Skeletal muscle tissue (tissue), 4 donors: ENCODE data around the gene HS3ST3B1. TPM values are rescaled to one million over a fixed set of nuclear protein-coding genes. Genes with fewer than 3 reads are reported as not detected.

ENCODE experiments used
- H3K27ac ChIP-seq: one replicate; pipeline ENCODE4 v1.7.0; 2013; ENCODE audit warnings: mild to moderate bottlenecking, low read depth, low read length, inconsistent platforms
- H3K27me3 ChIP-seq, 3 donors: one replicate each; pipeline ENCODE4 v1.7.0; 2013; ENCODE audit warnings: low read length in 3 of 3; ENCODE audit not compliant: control insufficient read depth in 3 of 3, insufficient read depth in 3 of 3
- H3K36me3 ChIP-seq, 3 donors: one replicate each; pipeline ENCODE4 v1.7.0; 2013; ENCODE audit warnings: low read length in 3 of 3; ENCODE audit not compliant: control insufficient read depth in 3 of 3, insufficient read depth in 3 of 3
- H3K4me1 ChIP-seq, 3 donors: one replicate each; pipeline ENCODE4 v1.7.0; 2013; ENCODE audit warnings: low read length in 3 of 3, mild to moderate bottlenecking in 3 of 3; ENCODE audit not compliant: control insufficient read depth in 3 of 3, insufficient read depth in 3 of 3
- H3K4me3 ChIP-seq, 3 donors: one replicate each; pipeline ENCODE4 v1.7.0; 2013; ENCODE audit warnings: low read length in 3 of 3
- H3K9ac ChIP-seq, 3 donors: one replicate each; pipeline ENCODE4 v1.7.0; 2013; ENCODE audit warnings: low read length in 3 of 3, mild to moderate bottlenecking in 3 of 3, moderate library complexity in 2 of 3, low read depth in 1 of 3
- H3K9me3 ChIP-seq, 3 donors: one replicate each; pipeline ENCODE4 v1.7.0; 2013; ENCODE audit warnings: low read length in 3 of 3; ENCODE audit not compliant: control insufficient read depth in 3 of 3
- total RNA-seq: library from RNA; depleted of rRNA; stranded (reverse); fragments of >200 nt; gene quantifications from one replicate; pipeline ENCODE4 v1.2.3, GENCODE V29; 2014
- donor health status: Osteomylitis.

HS3ST3B1 gene
- total RNA-seq, 1 donor from 2014 or later: 2.6 TPM

DNA sequence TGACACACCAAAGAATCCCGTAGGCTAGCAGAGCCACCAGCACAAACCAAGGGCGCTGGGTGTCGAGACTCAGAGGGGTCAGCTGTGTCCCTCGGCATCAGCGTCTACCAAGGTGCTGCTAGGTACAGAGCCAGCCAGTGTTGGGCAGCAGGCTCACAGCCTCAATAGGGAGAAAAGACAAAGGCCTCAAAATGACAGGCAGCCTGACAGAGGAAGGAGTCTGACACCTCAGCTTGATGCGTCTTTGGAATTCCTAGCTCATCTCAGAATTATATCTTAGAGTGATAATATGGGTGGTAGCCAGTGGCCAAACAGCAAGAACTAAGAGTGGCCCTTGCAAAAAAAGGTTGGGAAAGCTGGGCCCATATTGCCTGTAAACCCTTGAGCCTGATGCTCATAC, 45.9 kb downstream of the HS3ST3B1 start:
- Histone ChIP-seq H3K36me3 (no peaks in the 10 kb centered on the region), H3K9ac (no peak overlapping the region), H3K4me1 (no peaks in the 10 kb centered on the region), H3K9me3 (no peaks in the 10 kb centered on the region), H3K27ac (no peak overlapping the region), H3K4me3 (no peak overlapping the region), H3K27me3 (no peaks in the 10 kb centered on the region)

DNA sequence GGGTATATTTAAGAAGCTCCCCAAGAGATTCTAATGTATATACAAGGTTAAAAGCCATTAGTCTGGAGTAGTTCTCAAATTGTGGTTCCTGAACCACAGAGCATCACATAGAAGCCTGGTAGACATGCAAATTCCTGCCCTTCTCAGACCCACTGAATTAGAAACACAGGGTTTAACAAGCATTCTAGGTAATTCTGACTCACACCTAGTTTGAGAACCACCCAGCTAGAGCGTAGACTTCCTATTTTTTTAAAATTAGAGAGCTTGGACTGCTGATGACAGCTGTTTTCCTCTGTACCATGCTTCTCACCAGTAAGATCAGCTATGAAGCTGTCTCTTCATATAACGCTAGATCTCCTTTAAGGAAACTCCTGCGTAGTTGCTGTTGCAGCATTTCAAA, 50.6 kb downstream of the HS3ST3B1 start:
- H3K4me1 ChIP-seq: no peaks in the 10 kb centered on the region
- no peak overlapping the region for H3K4me3 ChIP-seq
- H3K36me3 ChIP-seq: no peaks in the 10 kb centered on the region
- no peak overlapping the region for H3K27ac ChIP-seq
- H3K27me3 ChIP-seq: peaks cover 0 to 5% (median 0%) of the 10 kb centered on the region in 3 donors
- H3K9me3 ChIP-seq: no peaks in the 10 kb centered on the region
- H3K9ac ChIP-seq: no peak overlapping the region

DNA sequence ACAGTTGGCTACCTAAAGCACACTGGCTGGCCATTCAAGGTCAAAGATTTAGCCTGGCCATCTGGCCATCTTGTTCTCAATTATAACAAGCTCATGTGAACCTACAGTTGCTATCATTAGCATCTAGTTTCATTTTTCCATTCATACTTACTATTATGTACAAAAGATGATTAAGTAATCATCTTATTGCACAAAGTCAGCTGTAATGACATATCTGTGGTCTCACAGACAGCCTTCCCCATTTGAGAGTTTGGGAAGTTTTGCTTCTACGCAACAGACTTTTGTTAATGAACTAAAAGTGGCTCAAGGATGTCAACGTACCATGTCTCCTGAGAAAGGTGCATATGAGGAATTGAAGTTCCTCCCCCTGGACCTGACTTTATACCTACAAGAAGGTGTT, 51.3 kb downstream of the HS3ST3B1 start:
- Histone ChIP-seq H3K4me1 (no peaks in the 10 kb centered on the region), H3K9me3 (no peaks in the 10 kb centered on the region), H3K27ac (no peak overlapping the region), H3K4me3 (no peak overlapping the region), H3K9ac (no peak overlapping the region), H3K27me3 (peaks cover 0 to 5% (median 0%) of the 10 kb centered on the region in 3 donors), H3K36me3 (no peaks in the 10 kb centered on the region)

DNA sequence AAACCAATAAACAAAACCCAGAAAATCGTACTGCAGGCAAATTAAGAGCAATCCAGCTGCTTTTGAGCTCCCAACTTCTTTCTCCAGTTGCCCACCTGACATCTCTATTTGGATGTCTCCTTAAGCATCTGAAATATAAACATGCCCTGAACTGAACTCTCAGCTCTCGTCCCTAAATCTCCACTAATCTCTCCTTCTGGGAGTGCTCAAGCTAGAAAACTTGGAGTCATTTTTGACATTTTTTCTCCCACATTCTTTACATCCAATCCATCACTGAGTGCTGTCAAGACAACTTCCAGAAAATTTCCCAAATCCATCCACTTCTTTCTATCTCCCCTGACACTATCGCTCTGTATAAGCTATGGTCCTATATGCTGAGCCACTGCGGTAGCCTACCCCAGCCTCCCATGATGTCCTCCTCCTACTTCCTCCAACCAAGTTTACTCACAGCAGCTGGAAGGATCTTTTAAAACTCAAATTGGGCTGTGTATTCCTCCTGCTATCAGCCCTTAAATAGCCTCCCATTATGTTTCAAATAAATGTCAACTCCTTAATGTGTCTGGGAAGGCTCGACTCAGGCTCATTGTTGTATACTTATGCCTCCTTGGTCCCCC, 53.1 kb downstream of the HS3ST3B1 start:
- no peaks in the 10 kb centered on the region for H3K4me1 ChIP-seq
- H3K36me3 ChIP-seq: no peaks in the 10 kb centered on the region
- H3K27ac ChIP-seq: no peak overlapping the region
- H3K9me3 ChIP-seq: no peaks in the 10 kb centered on the region
- H3K9ac ChIP-seq: no peak overlapping the region
- no peak overlapping the region for H3K4me3 ChIP-seq
- peaks cover 0 to 5% (median 0%) of the 10 kb centered on the region in 3 donors for H3K27me3 ChIP-seq

DNA sequence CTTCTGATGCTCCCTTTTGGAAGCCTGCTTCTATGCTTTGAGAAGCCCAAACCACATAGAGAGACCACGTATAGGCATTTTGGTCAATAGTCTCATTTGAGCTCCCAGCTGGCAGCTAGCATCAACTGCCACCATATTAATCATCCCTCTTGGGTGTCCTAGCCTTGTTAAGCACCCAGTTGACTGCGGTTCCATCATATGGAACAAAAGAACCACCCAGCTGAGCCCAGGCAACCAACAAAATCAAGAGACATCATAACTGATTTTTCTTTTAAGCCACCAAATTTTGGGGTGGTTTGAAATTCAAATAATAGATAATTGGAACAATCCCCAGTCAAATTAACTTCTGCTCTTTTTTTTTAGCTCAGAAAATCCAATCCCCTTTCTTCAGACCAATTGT, 53.9 kb downstream of the HS3ST3B1 start:
- H3K27ac ChIP-seq: no peak overlapping the region
- H3K4me1 ChIP-seq: no peaks in the 10 kb centered on the region
- H3K27me3 ChIP-seq: peaks cover 0 to 5% (median 0%) of the 10 kb centered on the region in 3 donors
- no peaks in the 10 kb centered on the region for H3K36me3 ChIP-seq
- H3K9ac ChIP-seq: no peak overlapping the region
- H3K4me3 ChIP-seq: no peak overlapping the region
- H3K9me3 ChIP-seq: no peaks in the 10 kb centered on the region

DNA sequence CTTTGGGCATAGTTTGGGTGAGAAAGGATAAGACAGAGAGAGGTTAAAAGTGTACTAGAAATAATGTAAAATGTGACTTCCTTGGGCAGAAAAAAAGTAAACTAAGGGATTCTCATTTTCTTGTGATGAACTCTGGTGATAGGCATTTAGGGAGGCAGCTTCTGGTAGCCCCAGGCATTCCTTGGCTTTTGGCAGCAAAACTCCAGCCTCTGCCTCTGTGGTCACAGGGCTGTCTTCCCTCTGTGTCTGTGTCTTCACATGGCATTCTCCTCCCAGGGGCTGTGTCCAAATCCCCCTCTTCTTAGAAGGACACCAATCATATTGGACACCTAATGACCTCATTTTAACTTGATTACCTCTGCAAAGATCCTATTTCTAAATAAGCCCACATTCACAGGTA, 54.7 kb downstream of the HS3ST3B1 start:
- no peak overlapping the region for H3K9ac ChIP-seq
- H3K4me1 ChIP-seq: no peaks in the 10 kb centered on the region
- H3K36me3 ChIP-seq: no peaks in the 10 kb centered on the region
- H3K27ac ChIP-seq: no peak overlapping the region
- no peak overlapping the region for H3K4me3 ChIP-seq
- H3K27me3 ChIP-seq: peaks cover 0 to 5% (median 0%) of the 10 kb centered on the region in 3 donors
- no peaks in the 10 kb centered on the region for H3K9me3 ChIP-seq

DNA sequence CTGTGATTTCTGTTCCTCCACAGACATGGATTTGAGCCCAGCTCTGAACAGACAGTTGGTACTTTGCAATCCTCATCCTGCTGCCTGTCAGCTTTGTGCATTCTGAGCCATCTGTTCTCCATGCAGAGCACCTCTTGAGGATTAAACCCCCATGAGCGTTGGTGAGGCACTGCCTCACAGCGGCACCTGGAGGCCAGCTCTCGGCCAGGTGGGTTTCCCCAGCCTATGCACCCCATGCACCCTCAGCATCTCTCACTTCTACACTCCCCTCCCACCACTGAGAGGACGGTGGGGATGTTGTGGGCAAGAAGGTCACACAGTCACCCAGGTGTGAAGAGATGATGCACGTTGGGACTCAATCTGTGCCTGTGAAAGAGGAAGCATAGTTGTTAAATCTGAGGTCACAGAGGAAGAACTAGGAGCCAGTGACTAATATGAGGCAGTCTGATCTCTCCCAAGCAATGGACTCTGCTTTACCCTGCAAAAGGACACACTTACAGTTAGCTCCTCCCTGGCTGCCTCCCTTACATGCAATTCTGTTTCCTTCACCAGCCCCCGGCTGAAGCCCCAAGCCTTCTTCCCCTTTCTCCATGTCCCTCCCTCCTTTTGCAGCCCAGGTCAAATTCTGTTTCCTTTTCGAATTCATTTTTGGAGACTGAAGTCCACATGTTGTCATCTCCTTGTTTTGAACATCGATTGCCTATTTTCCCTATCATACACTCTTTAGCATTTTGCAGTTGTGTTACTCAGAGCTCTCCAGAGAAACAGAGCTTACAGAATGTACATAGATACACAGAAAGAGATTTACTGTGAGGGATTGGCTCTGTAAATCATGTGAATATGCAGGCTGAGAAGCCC, 58.5 kb downstream of the HS3ST3B1 start:
- H3K27ac ChIP-seq: no peak overlapping the region
- no peak overlapping the region for H3K4me3 ChIP-seq
- no peak overlapping the region for H3K9ac ChIP-seq
- H3K4me1 ChIP-seq: no peaks in the 10 kb centered on the region
- H3K9me3 ChIP-seq: no peaks in the 10 kb centered on the region
- H3K27me3 ChIP-seq: peaks cover 0 to 4% (median 0%) of the 10 kb centered on the region in 3 donors
- H3K36me3 ChIP-seq: no peaks in the 10 kb centered on the region

DNA sequence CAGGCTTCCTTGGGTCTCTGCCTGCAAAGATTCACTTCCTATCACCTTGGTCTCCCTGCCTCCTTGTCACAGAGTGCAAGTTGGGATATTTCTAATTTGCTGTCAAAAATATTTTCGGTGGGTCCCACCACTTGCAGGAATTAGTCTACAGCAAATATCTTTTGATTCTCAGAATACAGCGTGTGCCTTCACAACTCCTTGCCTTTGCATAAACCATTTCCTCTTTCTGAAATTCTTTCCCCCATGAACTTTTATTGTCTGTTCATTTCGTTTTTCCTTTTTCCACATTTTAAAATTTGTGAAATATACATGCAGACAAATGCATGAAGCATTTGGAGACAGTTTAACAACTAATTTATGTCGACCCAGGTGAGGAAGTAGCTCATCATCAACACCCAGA, 60.0 kb downstream of the HS3ST3B1 start:
- Histone ChIP-seq H3K9ac (no peak overlapping the region), H3K4me3 (no peak overlapping the region), H3K27me3 (no peaks in the 10 kb centered on the region), H3K27ac (no peak overlapping the region), H3K36me3 (no peaks in the 10 kb centered on the region), H3K9me3 (no peaks in the 10 kb centered on the region), H3K4me1 (no peaks in the 10 kb centered on the region)

DNA sequence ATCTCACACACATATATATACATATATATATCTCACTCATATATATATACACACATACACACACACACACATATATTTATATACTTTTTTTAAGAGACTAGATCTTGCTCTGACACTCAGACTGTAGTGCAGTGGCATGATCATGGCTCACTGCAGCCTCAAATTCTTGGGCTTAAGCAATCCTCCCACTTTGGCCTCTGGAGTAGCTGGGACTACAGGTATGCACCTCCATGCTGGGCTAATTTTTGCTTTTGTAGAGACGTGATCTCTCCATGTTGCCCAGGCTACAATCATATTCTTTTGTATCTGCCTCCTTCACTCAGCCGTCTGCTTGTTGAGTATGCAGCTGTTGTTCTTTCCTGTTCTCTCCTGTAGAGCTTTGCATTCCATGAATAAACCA, 60.6 kb downstream of the HS3ST3B1 start:
- Histone ChIP-seq H3K4me1 (no peaks in the 10 kb centered on the region), H3K27ac (no peak overlapping the region), H3K27me3 (no peaks in the 10 kb centered on the region), H3K4me3 (no peak overlapping the region), H3K9me3 (no peaks in the 10 kb centered on the region), H3K9ac (no peak overlapping the region), H3K36me3 (no peaks in the 10 kb centered on the region)

DNA sequence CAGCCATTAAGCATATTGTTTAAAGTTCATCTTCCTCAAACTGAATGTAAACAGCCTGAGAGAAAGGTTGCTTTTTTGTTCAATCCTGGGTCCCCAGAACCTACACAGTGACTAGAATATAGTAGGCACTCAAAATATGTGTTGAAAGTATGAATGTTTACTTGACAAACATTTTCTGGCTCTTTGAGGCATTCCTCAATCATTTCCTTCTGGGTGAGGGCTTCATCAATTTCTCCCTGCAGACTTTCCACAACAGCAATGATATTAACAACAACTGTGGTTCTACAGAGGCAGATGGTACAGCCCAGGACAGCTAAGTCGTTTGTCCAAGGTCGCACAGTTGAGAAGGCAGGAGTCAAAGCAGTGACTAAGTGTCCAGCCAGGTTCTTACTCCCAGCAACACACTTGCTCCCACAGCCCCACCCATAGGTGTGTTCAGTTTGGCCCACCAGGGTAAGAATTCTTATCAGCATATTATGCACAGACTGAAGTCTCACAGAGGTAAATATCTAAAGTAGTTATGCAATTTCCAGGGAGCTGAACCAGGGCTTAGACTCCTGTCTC, 61.1 kb downstream of the HS3ST3B1 start:
- Histone ChIP-seq H3K9me3 (no peaks in the 10 kb centered on the region), H3K27me3 (no peaks in the 10 kb centered on the region), H3K27ac (no peak overlapping the region), H3K36me3 (no peaks in the 10 kb centered on the region), H3K9ac (no peak overlapping the region), H3K4me3 (no peak overlapping the region), H3K4me1 (no peaks in the 10 kb centered on the region)
